ENCODE results near the gene NPLOC4.

NPLOC4 gene

DNA sequence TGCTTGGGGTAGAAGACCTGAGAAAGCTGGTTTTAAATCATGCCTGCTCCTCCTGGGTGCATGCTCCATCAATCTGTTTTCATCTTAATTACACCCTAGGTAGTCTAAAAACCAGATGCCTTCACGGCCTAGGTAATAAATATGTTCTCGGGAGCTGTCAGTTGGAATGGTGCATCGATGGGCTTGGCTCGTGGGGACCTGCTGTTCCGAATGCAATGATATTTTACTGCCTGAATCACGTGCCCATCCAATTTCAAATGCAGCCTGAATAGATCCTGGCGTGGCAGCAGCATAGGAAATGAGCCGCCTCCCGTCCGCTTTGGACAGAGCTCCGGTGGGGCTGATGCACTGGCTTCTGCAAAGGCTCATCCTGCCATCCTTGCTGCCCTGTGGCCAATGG is 65.9 kb downstream of the NPLOC4 start:
- in situ Hi-C loops (cut with HindIII; ENCODE audit: low sequenced_read_pairs): no loop called here
- DNase-seq (ENCODE audit: low read depth): no peak
- TF ChIP-seq, protein P1, sequence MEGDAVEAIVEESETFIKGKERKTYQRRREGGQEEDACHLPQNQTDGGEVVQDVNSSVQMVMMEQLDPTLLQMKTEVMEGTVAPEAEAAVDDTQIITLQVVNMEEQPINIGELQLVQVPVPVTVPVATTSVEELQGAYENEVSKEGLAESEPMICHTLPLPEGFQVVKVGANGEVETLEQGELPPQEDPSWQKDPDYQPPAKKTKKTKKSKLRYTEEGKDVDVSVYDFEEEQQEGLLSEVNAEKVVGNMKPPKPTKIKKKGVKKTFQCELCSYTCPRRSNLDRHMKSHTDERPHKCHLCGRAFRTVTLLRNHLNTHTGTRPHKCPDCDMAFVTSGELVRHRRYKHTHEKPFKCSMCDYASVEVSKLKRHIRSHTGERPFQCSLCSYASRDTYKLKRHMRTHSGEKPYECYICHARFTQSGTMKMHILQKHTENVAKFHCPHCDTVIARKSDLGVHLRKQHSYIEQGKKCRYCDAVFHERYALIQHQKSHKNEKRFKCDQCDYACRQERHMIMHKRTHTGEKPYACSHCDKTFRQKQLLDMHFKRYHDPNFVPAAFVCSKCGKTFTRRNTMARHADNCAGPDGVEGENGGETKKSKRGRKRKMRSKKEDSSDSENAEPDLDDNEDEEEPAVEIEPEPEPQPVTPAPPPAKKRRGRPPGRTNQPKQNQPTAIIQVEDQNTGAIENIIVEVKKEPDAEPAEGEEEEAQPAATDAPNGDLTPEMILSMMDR (IDR thresholded peaks at IDR 0.05; ENCODE audit: low read depth, low read length, missing control alignments): no peak
- no peak overlapping the region for H3K4me3 ChIP-seq (ENCODE audit: low read depth, low read length)

- TF ChIP-seq, protein P1 (IDR thresholded peaks at IDR 0.05; ENCODE audit: low read depth, low read length, missing control alignments): no peak
- H3K4me3 ChIP-seq (ENCODE audit: low read depth, low read length): no peak overlapping the region
- no peak for DNase-seq (ENCODE audit: low read depth)
- in situ Hi-C loops (cut with HindIII; ENCODE audit: low sequenced_read_pairs): loop anchor here (5.0 kb wide), 1 partner anchor 53 kb away; no protein-coding TSS in a partner anchor
Observed at GRCh38 chr17:81569986-81570514, 66.9 kb downstream of the NPLOC4 start.

GRCh38 chr17:81568416-81568815 is 68.5 kb downstream of the NPLOC4 start:
- H3K4me3 ChIP-seq (ENCODE audit: low read depth, low read length): no peak overlapping the region

DNA sequence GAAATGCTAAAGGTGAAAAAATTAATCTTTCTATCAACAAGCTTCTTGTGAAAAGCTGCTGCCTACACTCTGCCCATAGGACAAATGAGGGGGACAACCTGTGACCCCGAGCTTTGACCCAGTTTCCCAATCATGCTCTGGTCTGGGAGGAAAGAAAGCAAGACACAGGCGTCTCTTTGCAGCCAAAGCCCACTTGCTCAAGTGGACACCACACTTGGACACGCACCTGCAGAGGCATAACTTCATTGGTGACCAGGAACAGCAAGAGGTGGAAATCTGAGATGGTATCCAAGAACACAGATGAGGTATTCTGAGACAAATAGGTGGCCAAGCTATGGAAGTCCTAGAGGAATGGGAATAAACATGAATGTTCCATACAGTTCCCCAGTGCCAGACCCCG is 69.7 kb downstream of the NPLOC4 start:
- no peak for DNase-seq (ENCODE audit: low read depth)
- in situ Hi-C loops (cut with HindIII; ENCODE audit: low sequenced_read_pairs): loop anchor here (5.0 kb wide), 1 partner anchor 50 kb away; no protein-coding TSS in a partner anchor
- H3K4me3 ChIP-seq (ENCODE audit: low read depth, low read length): no peak overlapping the region
- TF ChIP-seq, protein P1 (IDR thresholded peaks at IDR 0.05; ENCODE audit: low read depth, low read length, missing control alignments): no peak

More at GRCh38 chr17:81568416-81568815, 68.5 kb downstream of the NPLOC4 start:
- no peak for DNase-seq (ENCODE audit: low read depth)
- TF ChIP-seq, protein P1 (IDR thresholded peaks at IDR 0.05; ENCODE audit: low read depth, low read length, missing control alignments): no peak
- in situ Hi-C loops (cut with HindIII; ENCODE audit: low sequenced_read_pairs): loop anchor here (5.0 kb wide), 1 partner anchor 51 kb away; no protein-coding TSS in a partner anchor

- no peak overlapping the region for H3K4me3 ChIP-seq (ENCODE audit: low read depth, low read length)
- in situ Hi-C loops (cut with HindIII; ENCODE audit: low sequenced_read_pairs): loop anchor here (5.0 kb wide), 1 partner anchor 49 kb away; no protein-coding TSS in a partner anchor
- peak; percentile 96 for DNase-seq (ENCODE audit: low read depth)
- TF ChIP-seq, protein P1 (IDR thresholded peaks at IDR 0.05; ENCODE audit: low read depth, low read length, missing control alignments): no peak
Observed at GRCh38 chr17:81566461-81567126, 70.3 kb downstream of the NPLOC4 start.

DNA sequence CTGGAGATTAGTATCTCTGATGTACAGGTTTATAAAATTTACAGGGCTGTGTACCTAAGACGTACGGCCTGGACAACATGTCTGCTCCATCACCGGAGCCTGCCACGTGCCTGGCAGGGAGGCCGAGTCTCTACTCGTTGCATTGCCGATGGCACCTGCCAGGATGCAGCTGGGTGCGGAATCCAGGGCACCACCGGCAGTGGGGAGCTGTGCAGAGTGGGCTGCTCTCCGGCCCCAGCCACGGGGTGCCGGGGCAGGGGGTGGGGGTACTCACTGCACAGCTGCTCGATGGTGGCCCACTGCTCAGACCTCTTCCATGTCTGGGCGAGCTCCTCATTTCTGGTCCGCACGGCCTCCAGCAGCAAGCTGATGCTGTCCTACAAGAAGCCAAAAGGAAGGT is 71.7 kb downstream of the NPLOC4 start:
- no peak overlapping the region for H3K4me3 ChIP-seq (ENCODE audit: low read depth, low read length)
- TF ChIP-seq, protein P1 (IDR thresholded peaks at IDR 0.05; ENCODE audit: low read depth, low read length, missing control alignments): no peak
- no peak for DNase-seq (ENCODE audit: low read depth)
- in situ Hi-C loops (cut with HindIII; ENCODE audit: low sequenced_read_pairs): loop anchor here (5.0 kb wide), 1 partner anchor 48 kb away; no protein-coding TSS in a partner anchor
